HCT116 (cell line): ENCODE data around the gene MYBPC3. TPM values are rescaled to one million over a fixed set of nuclear protein-coding genes. Genes with fewer than 3 reads are reported as not detected.

Experiments
- ATAC-seq: fragments of 200-7000 bp; cut with Tn5 transposase; 2 replicates; pipeline ENCODE4 v1.9.1; 2020; ENCODE audit warnings: mild to moderate bottlenecking, moderate library complexity
- BruUV-seq: library from RNA; stranded (reverse); fragments of 400-500 nt; replicated peaks from 2 replicates; lab custom pipeline; 2021; lab: Mats Ljungman, UMichigan
- CTCF ChIA-PET: fragments of 300-600 bp; sonication (Branson Sonifier 250); formaldehyde crosslinking; loops from one replicate; lab custom pipeline; 2021; ENCODE audit warnings: antibody characterized with exemption; lab: Charles Lee
- POLR2A ChIA-PET: fragments of 300-600, 350-600 bp; sonication (Branson Sonifier 250); formaldehyde crosslinking; loops from one replicate; lab custom pipeline; 2021; ENCODE audit warnings: antibody characterized with exemption; lab: Charles Lee
- RAD21 ChIA-PET, 2 experiments: fragments of 300-600 bp; sonication (Branson Sonifier 250); formaldehyde crosslinking; loops; one replicate each; lab custom pipeline; 2023; ENCODE audit warnings: low total read pairs in 2 of 2; ENCODE audit not compliant: uncharacterized antibody in 2 of 2, unreplicated experiment in 2 of 2, low non-redundant PET in 1 of 2; lab: Charles Lee
- DNase-seq: peaks from one replicate; pipeline ENCODE4 v3.0.0-alpha.2; 2010; ENCODE audit warnings: low read depth, low spot score
- H2AFZ ChIP-seq: fragments of 200-600 bp; shearing (Covaris generic), sonication (generic); 2 replicates; pipeline ENCODE4 v1.6.1; 2017; ENCODE audit warnings: low read depth, mixed run types, mixed read lengths, antibody characterized with exemption, low read length; ENCODE audit not compliant: poor library complexity, severe bottlenecking
- H3K27ac ChIP-seq: 2 replicates; pipeline ENCODE4 v1.5.1; 2012; ENCODE audit warnings: low read depth, low read length
- H3K27me3 ChIP-seq: fragments of 200-600 bp; sonication (generic); 2 replicates; pipeline ENCODE4 v1.6.1; 2016; ENCODE audit warnings: mixed run types, low read length, mixed read lengths; ENCODE audit not compliant: insufficient read depth
- H3K36me3 ChIP-seq, 2 experiments: fragments of 200-500 bp in 1 of 2; fragments of 200-600 bp in 1 of 2; sonication (Bioruptor generic) in 1 of 2; sonication (generic) in 1 of 2; 2 replicates each; pipeline versions ENCODE4 v1.5.1 to v1.6.1; 2014 to 2016; ENCODE audit warnings: low read length in 2 of 2, inconsistent platforms in 1 of 2, mixed read lengths in 1 of 2, mixed run types in 1 of 2; ENCODE audit not compliant: insufficient read depth in 2 of 2, control insufficient read depth in 1 of 2
- H3K4me1 ChIP-seq, 2 experiments: fragments of 200-600 bp in 1 of 2; sonication (generic) in 1 of 2; 2 replicates each; pipeline versions ENCODE4 v1.5.1 to v1.6.1; 2012 to 2017; ENCODE audit warnings: low read length in 2 of 2, inconsistent platforms in 1 of 2, mild to moderate bottlenecking in 1 of 2, mixed read lengths in 1 of 2, mixed run types in 1 of 2, moderate library complexity in 1 of 2; ENCODE audit not compliant: insufficient read depth in 2 of 2, control insufficient read depth in 1 of 2
- H3K4me2 ChIP-seq: fragments of 200-600 bp; sonication (generic); 2 replicates; pipeline ENCODE4 v1.6.1; 2017; ENCODE audit warnings: mixed run types, low read length, mixed read lengths
- H3K4me3 ChIP-seq, 2 experiments: fragments of 200-600 bp in 1 of 2; sonication (generic) in 1 of 2; replicated peaks in 1 of 2; 2 replicates each; pipeline ENCODE4 v1.5.1; 2011 to 2016; ENCODE audit warnings: low read length in 2 of 2, control low read depth in 1 of 2, low read depth in 1 of 2, mild to moderate bottlenecking in 1 of 2, mixed read lengths in 1 of 2, mixed run types in 1 of 2
- H3K79me2 ChIP-seq: fragments of 200-600 bp; sonication (generic); 2 replicates; pipeline ENCODE4 v1.6.1; 2017; ENCODE audit warnings: mild to moderate bottlenecking, mixed run types, low read length, moderate library complexity, mixed read lengths; ENCODE audit not compliant: insufficient read depth
- H3K9ac ChIP-seq: fragments of 200-600 bp; sonication (generic); 2 replicates; pipeline ENCODE4 v1.6.1; 2016; ENCODE audit warnings: low read length, mixed read lengths
- H3K9me2 ChIP-seq: fragments of 200-600 bp; sonication (generic), shearing (Covaris generic); 2 replicates; pipeline ENCODE4 v1.6.1; 2017; ENCODE audit warnings: mixed run types, mild to moderate bottlenecking, moderate library complexity; ENCODE audit not compliant: insufficient read depth
- H3K9me3 ChIP-seq, 2 experiments: fragments of 200-500 bp in 1 of 2; fragments of 200-600 bp in 1 of 2; sonication (Bioruptor generic) in 1 of 2; sonication (generic) in 1 of 2; 2 replicates each; pipeline ENCODE4 v1.6.1; 2014 to 2017; ENCODE audit warnings: low read length in 2 of 2, mixed read lengths in 2 of 2, inconsistent platforms in 1 of 2, low read depth in 1 of 2, mild to moderate bottlenecking in 1 of 2, mixed run types in 1 of 2, moderate library complexity in 1 of 2; ENCODE audit not compliant: control insufficient read depth in 1 of 2, insufficient read depth in 1 of 2
- H4K20me1 ChIP-seq: fragments of 200-600 bp; sonication (generic), shearing (Covaris generic); 2 replicates; pipeline ENCODE4 v1.6.1; 2017; ENCODE audit warnings: mixed run types, mild to moderate bottlenecking, moderate library complexity; ENCODE audit not compliant: insufficient read depth
- ATF3 ChIP-seq: IDR thresholded peaks from 2 replicates; pipeline ENCODE4 v1.6.1; 2012
- CBX3 ChIP-seq: IDR thresholded peaks from 2 replicates; pipeline ENCODE4 v1.6.1; 2012; ENCODE audit warnings: low read depth
- CEBPB ChIP-seq: IDR thresholded peaks from 2 replicates; pipeline ENCODE4 v1.6.1; 2012; ENCODE audit warnings: low read depth
- EGR1 ChIP-seq: IDR thresholded peaks from 2 replicates; pipeline ENCODE4 v1.6.1; 2012; ENCODE audit warnings: low read depth
- ELF1 ChIP-seq: IDR thresholded peaks from 2 replicates; pipeline ENCODE4 v1.6.1; 2012; ENCODE audit warnings: low read depth, borderline replicate concordance
- EZH2 ChIP-seq: fragments of 200-600 bp; sonication (generic); IDR thresholded peaks from 2 replicates; pipeline ENCODE4 v1.6.1; 2017; ENCODE audit warnings: antibody characterized with exemption, mixed run types
- FOSL1 ChIP-seq: IDR thresholded peaks from 2 replicates; pipeline ENCODE4 v1.6.1; 2012; ENCODE audit warnings: low read depth
- JUND ChIP-seq: IDR thresholded peaks from 2 replicates; pipeline ENCODE4 v1.6.1; 2012
- POLR2A ChIP-seq: IDR thresholded peaks from 2 replicates; pipeline ENCODE4 v1.7.0; 2011; ENCODE audit warnings: borderline replicate concordance; ENCODE audit not compliant: insufficient read depth, insufficient read length; ENCODE audit errors: extremely low read depth
- RAD21 ChIP-seq: IDR thresholded peaks from 2 replicates; pipeline ENCODE4 v1.6.1; 2012; ENCODE audit warnings: low read depth, mild to moderate bottlenecking
- YY1 ChIP-seq: IDR thresholded peaks from 2 replicates; pipeline ENCODE4 v1.6.1; 2011; ENCODE audit warnings: low read length, low read depth, moderate library complexity, mild to moderate bottlenecking; ENCODE audit not compliant: insufficient replicate concordance; ENCODE audit errors: extremely low read depth
- ZBTB33 ChIP-seq: IDR thresholded peaks from 2 replicates; pipeline ENCODE4 v1.6.1; 2011; ENCODE audit warnings: mild to moderate bottlenecking, low read length, moderate library complexity; ENCODE audit not compliant: insufficient replicate concordance; ENCODE audit errors: extremely low read depth
- ZFX ChIP-seq: fragments of 450-650 bp; IDR thresholded peaks from 2 replicates; pipeline ENCODE4 v1.6.1; 2017
- ZNF274 ChIP-seq: fragments of 200-500 bp; sonication (Bioruptor generic); IDR thresholded peaks from 2 replicates; pipeline ENCODE4 v1.6.1; 2014; ENCODE audit warnings: mild to moderate bottlenecking, low read depth, low read length, inconsistent platforms
- intact Hi-C: fragments of 100-400 bp; cut with micrococcal nuclease; formaldehyde crosslinking; loops from 2 replicates; pipeline ENCODE4 v1.10.0; 2022
- total RNA-seq: library from RNA; stranded (reverse); gene quantifications from one replicate; pipeline ENCODE4 v1.2.1, GENCODE V29; 2021; ENCODE audit not compliant: unreplicated experiment
- TF ChIP-seq, protein P1 (sequence below), 3 experiments: fragments of 200-600 bp in 1 of 3; sonication (generic) in 1 of 3; IDR thresholded peaks in 2 of 3; conservative IDR thresholded peaks in 1 of 3; 2 replicates each; pipeline ENCODE4 v1.5.1; 2012 to 2017; ENCODE audit warnings: low read depth in 2 of 3, low read length in 2 of 3, antibody characterized with exemption in 1 of 3, borderline replicate concordance in 1 of 3, control low read depth in 1 of 3, mild to moderate bottlenecking in 1 of 3, mixed read lengths in 1 of 3, mixed run types in 1 of 3, moderate library complexity in 1 of 3; ENCODE audit not compliant: insufficient read depth in 1 of 3
- TF ChIP-seq, protein P2 (sequence below): IDR thresholded peaks from 2 replicates; pipeline ENCODE4 v1.6.1; 2012; ENCODE audit warnings: low read depth

Gene MYBPC3
- total RNA-seq, 1 experiment from 2014 or later, result 0.25 TPM

DNA sequence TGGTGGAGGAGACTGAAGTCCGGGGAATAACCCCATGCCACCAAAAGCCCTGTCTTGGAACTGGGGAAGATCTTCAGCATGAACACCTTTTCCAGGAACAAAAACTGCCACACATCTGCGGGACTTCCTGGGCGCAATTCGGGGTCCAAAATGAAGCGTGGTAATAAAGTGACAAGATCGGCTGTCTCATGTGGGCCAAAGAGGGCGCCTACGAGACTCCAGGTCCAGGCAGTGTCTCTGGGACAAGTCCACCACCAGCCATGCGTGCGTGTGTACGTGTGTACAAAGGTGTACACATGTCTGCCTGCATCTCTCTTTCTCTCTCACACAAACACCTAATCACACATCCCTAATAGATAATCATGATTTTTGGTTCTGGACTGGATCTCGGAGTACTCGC, 8.9 kb upstream of the MYBPC3 start (continued):
- TF ChIP-seq, protein P1, sequence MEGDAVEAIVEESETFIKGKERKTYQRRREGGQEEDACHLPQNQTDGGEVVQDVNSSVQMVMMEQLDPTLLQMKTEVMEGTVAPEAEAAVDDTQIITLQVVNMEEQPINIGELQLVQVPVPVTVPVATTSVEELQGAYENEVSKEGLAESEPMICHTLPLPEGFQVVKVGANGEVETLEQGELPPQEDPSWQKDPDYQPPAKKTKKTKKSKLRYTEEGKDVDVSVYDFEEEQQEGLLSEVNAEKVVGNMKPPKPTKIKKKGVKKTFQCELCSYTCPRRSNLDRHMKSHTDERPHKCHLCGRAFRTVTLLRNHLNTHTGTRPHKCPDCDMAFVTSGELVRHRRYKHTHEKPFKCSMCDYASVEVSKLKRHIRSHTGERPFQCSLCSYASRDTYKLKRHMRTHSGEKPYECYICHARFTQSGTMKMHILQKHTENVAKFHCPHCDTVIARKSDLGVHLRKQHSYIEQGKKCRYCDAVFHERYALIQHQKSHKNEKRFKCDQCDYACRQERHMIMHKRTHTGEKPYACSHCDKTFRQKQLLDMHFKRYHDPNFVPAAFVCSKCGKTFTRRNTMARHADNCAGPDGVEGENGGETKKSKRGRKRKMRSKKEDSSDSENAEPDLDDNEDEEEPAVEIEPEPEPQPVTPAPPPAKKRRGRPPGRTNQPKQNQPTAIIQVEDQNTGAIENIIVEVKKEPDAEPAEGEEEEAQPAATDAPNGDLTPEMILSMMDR (IDR thresholded peaks at IDR 0.05 in 2 of 3, conservative IDR thresholded peaks at IDR 0.05 in 1 of 3; ENCODE audit: borderline replicate concordance in 1 of 3, insufficient read depth in 1 of 3, low read depth in 2 of 3, low read length in 2 of 3), result no peak
- TF ChIP-seq FOSL1, result no peak

GRCh38 chr11:47360341-47360740, 7.8 kb upstream of the MYBPC3 start:
- no peak for ATAC-seq
- TF ChIP-seq ZNF274 (no peak), CBX3 (no peak), EGR1 (no peak), ELF1 (no peak), CEBPB (no peak), ZBTB33 (no peak), JUND (no peak), EZH2 (no peak), ZFX (no peak), ATF3 (no peak), RAD21 (no peak), POLR2A (no peak), YY1 (no peak)
- TF ChIP-seq, protein P2, sequence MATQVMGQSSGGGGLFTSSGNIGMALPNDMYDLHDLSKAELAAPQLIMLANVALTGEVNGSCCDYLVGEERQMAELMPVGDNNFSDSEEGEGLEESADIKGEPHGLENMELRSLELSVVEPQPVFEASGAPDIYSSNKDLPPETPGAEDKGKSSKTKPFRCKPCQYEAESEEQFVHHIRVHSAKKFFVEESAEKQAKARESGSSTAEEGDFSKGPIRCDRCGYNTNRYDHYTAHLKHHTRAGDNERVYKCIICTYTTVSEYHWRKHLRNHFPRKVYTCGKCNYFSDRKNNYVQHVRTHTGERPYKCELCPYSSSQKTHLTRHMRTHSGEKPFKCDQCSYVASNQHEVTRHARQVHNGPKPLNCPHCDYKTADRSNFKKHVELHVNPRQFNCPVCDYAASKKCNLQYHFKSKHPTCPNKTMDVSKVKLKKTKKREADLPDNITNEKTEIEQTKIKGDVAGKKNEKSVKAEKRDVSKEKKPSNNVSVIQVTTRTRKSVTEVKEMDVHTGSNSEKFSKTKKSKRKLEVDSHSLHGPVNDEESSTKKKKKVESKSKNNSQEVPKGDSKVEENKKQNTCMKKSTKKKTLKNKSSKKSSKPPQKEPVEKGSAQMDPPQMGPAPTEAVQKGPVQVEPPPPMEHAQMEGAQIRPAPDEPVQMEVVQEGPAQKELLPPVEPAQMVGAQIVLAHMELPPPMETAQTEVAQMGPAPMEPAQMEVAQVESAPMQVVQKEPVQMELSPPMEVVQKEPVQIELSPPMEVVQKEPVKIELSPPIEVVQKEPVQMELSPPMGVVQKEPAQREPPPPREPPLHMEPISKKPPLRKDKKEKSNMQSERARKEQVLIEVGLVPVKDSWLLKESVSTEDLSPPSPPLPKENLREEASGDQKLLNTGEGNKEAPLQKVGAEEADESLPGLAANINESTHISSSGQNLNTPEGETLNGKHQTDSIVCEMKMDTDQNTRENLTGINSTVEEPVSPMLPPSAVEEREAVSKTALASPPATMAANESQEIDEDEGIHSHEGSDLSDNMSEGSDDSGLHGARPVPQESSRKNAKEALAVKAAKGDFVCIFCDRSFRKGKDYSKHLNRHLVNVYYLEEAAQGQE, result no peak
- TF ChIP-seq, protein P1 (IDR thresholded peaks at IDR 0.05 in 2 of 3, conservative IDR thresholded peaks at IDR 0.05 in 1 of 3; ENCODE audit: borderline replicate concordance in 1 of 3, insufficient read depth in 1 of 3, low read depth in 2 of 3, low read length in 2 of 3), result no peak

More at GRCh38 chr11:47360341-47360740, 7.8 kb upstream of the MYBPC3 start:
- no peaks in the 10 kb centered on the region for H3K79me2 ChIP-seq
- H4K20me1 ChIP-seq, result no peaks in the 10 kb centered on the region
- no peak overlapping the region for H3K4me2 ChIP-seq
- H2AFZ ChIP-seq, result no peak overlapping the region
- DNase-seq, result no peak
- H3K4me3 ChIP-seq, result no peak overlapping the region
- POLR2A ChIA-PET, result no interaction called here
- no peaks in the 10 kb centered on the region for H3K27me3 ChIP-seq
- no peaks in the 10 kb centered on the region for H3K9me3 ChIP-seq
- RAD21 ChIA-PET, result no interaction called here
- no TSS peak for BruUV-seq
- no peaks in the 10 kb centered on the region for H3K36me3 ChIP-seq
- H3K9ac ChIP-seq, result no peak overlapping the region
- intact Hi-C loops, result no loop called here
- CTCF ChIA-PET, result no interaction called here
- peaks cover 0 to 5% of the 10 kb centered on the region in 2 experiments; a peak in 2 of 4 replicates for H3K4me1 ChIP-seq
- H3K27ac ChIP-seq, result no peak overlapping the region
- H3K9me2 ChIP-seq, result no peaks in the 10 kb centered on the region
